Hepatocyte (in vitro differentiated cells): ENCODE data around the gene SH3BGRL3. TPM values are rescaled to one million over a fixed set of nuclear protein-coding genes. Genes with fewer than 3 reads are reported as not detected.

Experiments
- DNase-seq: peaks from one replicate; pipeline ENCODE4 v3.0.0-alpha.2; 2016; ENCODE audit warnings: low spot score
- H2AFZ ChIP-seq: fragments of 200-600 bp; sonication (generic); 2 replicates; pipeline ENCODE4 v1.6.0; 2016; ENCODE audit warnings: antibody characterized with exemption, mild to moderate bottlenecking
- H3K27ac ChIP-seq: fragments of 200-600 bp; sonication (generic); 2 replicates; pipeline ENCODE4 v1.5.1; 2016; ENCODE audit warnings: mild to moderate bottlenecking
- H3K27me3 ChIP-seq: fragments of 200-600 bp; sonication (generic); 2 replicates; pipeline ENCODE4 v1.6.1; 2016
- H3K36me3 ChIP-seq: fragments of 200-600 bp; sonication (generic); replicated peaks from 2 replicates; pipeline ENCODE4 v1.5.1; 2016; ENCODE audit warnings: low read depth; ENCODE audit not compliant: insufficient read depth
- H3K4me1 ChIP-seq: fragments of 200-600 bp; sonication (generic); 2 replicates; pipeline ENCODE4 v1.5.1; 2016; ENCODE audit warnings: mild to moderate bottlenecking, moderate library complexity; ENCODE audit not compliant: insufficient read depth
- H3K4me2 ChIP-seq: fragments of 200-600 bp; sonication (generic); 2 replicates; pipeline ENCODE4 v1.6.0; 2016
- H3K4me3 ChIP-seq: fragments of 200-600 bp; sonication (generic); 2 replicates; pipeline ENCODE4 v1.5.1; 2016; ENCODE audit warnings: mild to moderate bottlenecking
- H3K79me2 ChIP-seq: fragments of 200-600 bp; sonication (generic); 2 replicates; pipeline ENCODE4 v1.6.0; 2017; ENCODE audit warnings: mild to moderate bottlenecking
- H3K9me2 ChIP-seq: fragments of 200-600 bp; sonication (generic); replicated peaks from 2 replicates; pipeline ENCODE4 v1.6.0; 2017; ENCODE audit warnings: mild to moderate bottlenecking; ENCODE audit not compliant: insufficient read depth
- H3K9me3 ChIP-seq: fragments of 200-600 bp; sonication (generic); 2 replicates; pipeline ENCODE4 v1.5.1; 2016; ENCODE audit warnings: low read depth, mild to moderate bottlenecking
- H4K20me1 ChIP-seq: fragments of 200-600 bp; sonication (generic); 2 replicates; pipeline ENCODE4 v1.6.0; 2016; ENCODE audit warnings: mild to moderate bottlenecking; ENCODE audit not compliant: insufficient read depth, poor library complexity, severe bottlenecking
- EZH2 ChIP-seq: fragments of 200-600 bp; sonication (generic); IDR thresholded peaks from 2 replicates; pipeline ENCODE4 v1.6.1; 2016; ENCODE audit warnings: antibody characterized with exemption, mild to moderate bottlenecking, borderline replicate concordance
- EZH2phosphoT487 ChIP-seq: fragments of 200-600 bp; sonication (generic); IDR thresholded peaks from one replicate; pipeline ENCODE4 v1.6.1; 2018; ENCODE audit warnings: antibody characterized with exemption, mild to moderate bottlenecking, low read depth, moderate library complexity; ENCODE audit not compliant: unreplicated experiment, severe bottlenecking
- WGBS: methylation state at CpG from one replicate; pipeline ENCODE4 v1.1.6; 2016; ENCODE audit warnings: low lambda C conversion rate; ENCODE audit errors: missing lambda C conversion rate; 5-methylcytosine and 5-hydroxymethylcytosine counted together
- polyA plus RNA-seq: library from polyadenylated mRNA; unstranded; fragments of >200 nt; fragmentation: Nextera tagmentation; extraction: Ambion mirVana; gene quantifications from 2 replicates; pipeline ENCODE4 v1.2.1, GENCODE V29; 2016
- total RNA-seq: library from RNA; depleted of rRNA; stranded (reverse); fragments of >200 nt; gene quantifications from 2 replicates; pipeline ENCODE4 v1.2.3, GENCODE V29; 2014
- TF ChIP-seq, protein P1 (sequence below): fragments of 200-600 bp; sonication (generic); IDR thresholded peaks from 2 replicates; pipeline ENCODE4 v1.5.1; 2016; ENCODE audit warnings: antibody characterized with exemption, mild to moderate bottlenecking; ENCODE audit not compliant: poor library complexity

Gene SH3BGRL3
- total and polyA plus RNA-seq, 2 experiments from 2014 or later, result 35.9 to 420 TPM

GRCh38 chr1:26287033-26287711 is 7.3 kb downstream of the SH3BGRL3 start:
- WGBS, result 92% methylated on average over 8 of the region's 8 CpGs
- TF ChIP-seq EZH2 (no peak), EZH2phosphoT487 (no peak)
- TF ChIP-seq, protein P1, sequence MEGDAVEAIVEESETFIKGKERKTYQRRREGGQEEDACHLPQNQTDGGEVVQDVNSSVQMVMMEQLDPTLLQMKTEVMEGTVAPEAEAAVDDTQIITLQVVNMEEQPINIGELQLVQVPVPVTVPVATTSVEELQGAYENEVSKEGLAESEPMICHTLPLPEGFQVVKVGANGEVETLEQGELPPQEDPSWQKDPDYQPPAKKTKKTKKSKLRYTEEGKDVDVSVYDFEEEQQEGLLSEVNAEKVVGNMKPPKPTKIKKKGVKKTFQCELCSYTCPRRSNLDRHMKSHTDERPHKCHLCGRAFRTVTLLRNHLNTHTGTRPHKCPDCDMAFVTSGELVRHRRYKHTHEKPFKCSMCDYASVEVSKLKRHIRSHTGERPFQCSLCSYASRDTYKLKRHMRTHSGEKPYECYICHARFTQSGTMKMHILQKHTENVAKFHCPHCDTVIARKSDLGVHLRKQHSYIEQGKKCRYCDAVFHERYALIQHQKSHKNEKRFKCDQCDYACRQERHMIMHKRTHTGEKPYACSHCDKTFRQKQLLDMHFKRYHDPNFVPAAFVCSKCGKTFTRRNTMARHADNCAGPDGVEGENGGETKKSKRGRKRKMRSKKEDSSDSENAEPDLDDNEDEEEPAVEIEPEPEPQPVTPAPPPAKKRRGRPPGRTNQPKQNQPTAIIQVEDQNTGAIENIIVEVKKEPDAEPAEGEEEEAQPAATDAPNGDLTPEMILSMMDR, result no peak
- Histone ChIP-seq H2AFZ (no peak overlapping the region), H3K4me1 (peaks cover 8% of the 10 kb centered on the region), H3K27ac (no peak overlapping the region), H3K4me2 (no peak overlapping the region), H3K36me3 (no peaks in the 10 kb centered on the region), H3K27me3 (no peaks in the 10 kb centered on the region), H3K79me2 (no peaks in the 10 kb centered on the region), H3K9me2 (no peaks in the 10 kb centered on the region), H3K9me3 (no peaks in the 10 kb centered on the region), H3K4me3 (no peak overlapping the region), H4K20me1 (no peaks in the 10 kb centered on the region)
- no peak for DNase-seq

DNA sequence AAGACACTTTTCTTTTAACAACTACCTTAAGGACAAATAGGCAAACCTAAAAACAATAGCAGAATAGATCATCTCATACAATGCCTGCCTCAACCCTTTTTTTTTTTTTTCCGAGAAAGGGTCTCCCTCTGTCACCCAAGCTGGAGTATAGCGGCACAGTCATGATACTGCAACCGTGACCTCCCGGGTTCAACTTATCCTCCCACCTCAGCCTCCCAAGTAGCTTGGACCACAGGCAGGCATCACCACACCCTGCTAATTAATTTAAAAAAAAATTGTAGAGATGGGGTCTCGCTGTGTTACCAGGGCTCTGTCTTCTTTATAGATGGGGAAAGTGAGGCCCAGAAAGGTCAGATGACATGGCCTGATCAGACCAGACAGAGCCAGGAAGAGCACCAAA is 7.9 kb downstream of the SH3BGRL3 start:
- no peaks in the 10 kb centered on the region for H3K9me2 ChIP-seq

GRCh38 chr1:26288311-26288941 is 8.5 kb downstream of the SH3BGRL3 start:
- H3K79me2 ChIP-seq, result no peaks in the 10 kb centered on the region
- H4K20me1 ChIP-seq, result no peaks in the 10 kb centered on the region
- H3K9me3 ChIP-seq, result no peaks in the 10 kb centered on the region
- H3K27ac ChIP-seq, result no peak overlapping the region
- H3K4me2 ChIP-seq, result no peak overlapping the region
- H3K4me1 ChIP-seq, result peaks cover 8% of the 10 kb centered on the region
- DNase-seq, result no peak
- no peak overlapping the region for H3K4me3 ChIP-seq
- H3K27me3 ChIP-seq, result no peaks in the 10 kb centered on the region
- 86% methylated on average over 5 of the region's 5 CpGs for WGBS
- no peaks in the 10 kb centered on the region for H3K36me3 ChIP-seq
- no peaks in the 10 kb centered on the region for H3K9me2 ChIP-seq
- TF ChIP-seq, protein P1, result no peak
- no peak for TF ChIP-seq EZH2phosphoT487
- TF ChIP-seq EZH2, result no peak
- no peak overlapping the region for H2AFZ ChIP-seq

More for the DNA sequence above, 7.9 kb downstream of the SH3BGRL3 start:
- H4K20me1 ChIP-seq, result no peaks in the 10 kb centered on the region
- H3K27me3 ChIP-seq, result no peaks in the 10 kb centered on the region
- H3K4me1 ChIP-seq, result peaks cover 8% of the 10 kb centered on the region
- H3K27ac ChIP-seq, result no peak overlapping the region
- H2AFZ ChIP-seq, result no peak overlapping the region
- 95% methylated on average over 5 of the region's 5 CpGs for WGBS
- no peak overlapping the region for H3K4me3 ChIP-seq
- no peak for DNase-seq
- no peaks in the 10 kb centered on the region for H3K79me2 ChIP-seq
- no peaks in the 10 kb centered on the region for H3K9me3 ChIP-seq
- no peak overlapping the region for H3K4me2 ChIP-seq
- no peaks in the 10 kb centered on the region for H3K36me3 ChIP-seq
- TF ChIP-seq EZH2phosphoT487 (no peak), EZH2 (no peak)
- TF ChIP-seq, protein P1, result no peak
